Transverse colon (tissue), 4 donors: Measurements from ENCODE around the gene FNIP2. TPM values are rescaled to one million over a fixed set of nuclear protein-coding genes. Genes with fewer than 3 reads are reported as not detected.

Experiments
- DNase-seq: peaks from one replicate; pipeline ENCODE4 v3.0.0-alpha.2; 2019
- H3K27ac ChIP-seq, 4 donors: fragments of 200-600 bp; sonication (generic); 2 replicates each; pipeline ENCODE4 v1.5.1; 2016 to 2018; ENCODE audit warnings: inconsistent platforms in 4 of 4
- H3K27me3 ChIP-seq: fragments of 200-600 bp; sonication (generic); 2 replicates; pipeline ENCODE4 v1.5.1; 2017; ENCODE audit warnings: inconsistent platforms
- H3K36me3 ChIP-seq, 4 donors: fragments of 200-600 bp; sonication (generic); 2 replicates each; pipeline ENCODE4 v1.5.1; 2017 to 2019; ENCODE audit warnings: inconsistent platforms in 4 of 4
- H3K4me1 ChIP-seq, 4 donors: fragments of 200-600 bp; sonication (generic); 2 replicates each; pipeline ENCODE4 v1.5.1; 2017 to 2020; ENCODE audit warnings: inconsistent platforms in 4 of 4
- H3K4me3 ChIP-seq, 4 donors: fragments of 200-600 bp; sonication (generic); 1 replicate in 1 of 4; 2 replicates in 3 of 4; pipeline versions ENCODE4 v1.5.1 to v1.6.1; 2017 to 2019; ENCODE audit warnings: inconsistent platforms in 4 of 4
- H3K9me3 ChIP-seq, 2 donors: fragments of 200-600 bp; sonication (generic); 2 replicates each; pipeline ENCODE4 v1.5.1; 2017 to 2019; ENCODE audit warnings: inconsistent platforms in 2 of 2
- EP300 ChIP-seq: sonication (generic); formaldehyde crosslinking; IDR thresholded peaks from one replicate; pipeline ENCODE4 v1.6.1; 2017; ENCODE audit warnings: antibody characterized with exemption, low read depth
- POLR2A ChIP-seq: fragments of 450-650 bp; IDR thresholded peaks from one replicate; pipeline ENCODE4 v1.6.1; 2016; ENCODE audit warnings: antibody characterized with exemption, mild to moderate bottlenecking, moderate library complexity
- POLR2AphosphoS5 ChIP-seq, 3 donors: sonication (generic); formaldehyde crosslinking; IDR thresholded peaks; one replicate each; pipeline ENCODE4 v1.6.1; 2016; ENCODE audit warnings: antibody characterized with exemption in 3 of 3
- WGBS, 2 donors: methylation state at CpG; one replicate each; pipeline ENCODE4 v1.1.5; 2018; ENCODE audit warnings: low coverage in 1 of 2; 5-methylcytosine and 5-hydroxymethylcytosine counted together
- in situ Hi-C, 4 donors: fragments of 200-750 bp; cut with MboI; loops; one replicate each; pipeline versions ENCODE4 v1.15.0 to v1.15.1; 2017; ENCODE audit warnings: low sequenced_read_pairs in 3 of 4, low pct_ligation_motif_present in 1 of 4, low pct_unique_long_range_greater_than_20kb in 1 of 4
- intact Hi-C: fragments of 100-400 bp; cut with DNase I; formaldehyde crosslinking; loops from one replicate; pipeline ENCODE4 v1.15.1; 2023; ENCODE audit warnings: low total_unique reads
- total RNA-seq, 4 donors: library from RNA; depleted of rRNA; stranded (reverse); fragments of >200 nt; gene quantifications; one replicate each; pipeline ENCODE4 v1.1.0, GENCODE V29; 2016
- TF ChIP-seq, protein P1 (sequence below), 5 experiments: fragments of 200-600 bp in 3 of 5; fragments of 450-650 bp in 2 of 5; sonication (generic) in 3 of 5; IDR thresholded peaks; 1 replicate in 2 of 5; 2 replicates in 3 of 5; pipeline ENCODE4 v1.5.1; 2016 to 2017; ENCODE audit warnings: antibody characterized with exemption in 5 of 5, inconsistent platforms in 3 of 5, mild to moderate bottlenecking in 2 of 5, moderate library complexity in 1 of 5

Gene FNIP2
- total RNA-seq, 4 donors from 2014 or later: 47.2 to 105 (median 64.0) TPM

DNA sequence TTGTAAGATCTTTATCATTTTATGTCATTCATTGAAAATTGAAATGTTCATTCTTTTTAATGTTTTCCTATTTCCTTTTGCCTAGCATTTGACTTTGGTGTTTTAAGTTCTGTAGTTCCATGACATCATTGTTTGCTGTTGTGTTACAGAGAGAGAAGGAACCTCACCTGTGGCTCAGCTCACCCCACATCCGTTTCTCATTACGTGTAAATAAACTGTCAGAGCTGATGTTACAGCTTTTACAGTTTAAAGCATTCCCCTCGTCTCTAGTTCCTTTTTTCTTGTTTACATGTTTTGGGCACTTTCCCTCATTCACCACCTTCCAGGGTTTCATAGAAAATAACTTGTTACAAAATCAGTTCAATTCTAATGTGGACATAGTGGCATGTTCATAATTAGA is 137.2 kb downstream of the FNIP2 start:
- no peaks in the 10 kb centered on the region for H3K36me3 ChIP-seq
- in situ Hi-C loops (no loop called here), intact Hi-C loops (no loop called here)
- no peak overlapping the region for H3K27ac ChIP-seq
- H3K4me3 ChIP-seq: no peak overlapping the region
- TF ChIP-seq POLR2AphosphoS5 (IDR thresholded peaks at IDR 0.05): no peak
- TF ChIP-seq, protein P1, sequence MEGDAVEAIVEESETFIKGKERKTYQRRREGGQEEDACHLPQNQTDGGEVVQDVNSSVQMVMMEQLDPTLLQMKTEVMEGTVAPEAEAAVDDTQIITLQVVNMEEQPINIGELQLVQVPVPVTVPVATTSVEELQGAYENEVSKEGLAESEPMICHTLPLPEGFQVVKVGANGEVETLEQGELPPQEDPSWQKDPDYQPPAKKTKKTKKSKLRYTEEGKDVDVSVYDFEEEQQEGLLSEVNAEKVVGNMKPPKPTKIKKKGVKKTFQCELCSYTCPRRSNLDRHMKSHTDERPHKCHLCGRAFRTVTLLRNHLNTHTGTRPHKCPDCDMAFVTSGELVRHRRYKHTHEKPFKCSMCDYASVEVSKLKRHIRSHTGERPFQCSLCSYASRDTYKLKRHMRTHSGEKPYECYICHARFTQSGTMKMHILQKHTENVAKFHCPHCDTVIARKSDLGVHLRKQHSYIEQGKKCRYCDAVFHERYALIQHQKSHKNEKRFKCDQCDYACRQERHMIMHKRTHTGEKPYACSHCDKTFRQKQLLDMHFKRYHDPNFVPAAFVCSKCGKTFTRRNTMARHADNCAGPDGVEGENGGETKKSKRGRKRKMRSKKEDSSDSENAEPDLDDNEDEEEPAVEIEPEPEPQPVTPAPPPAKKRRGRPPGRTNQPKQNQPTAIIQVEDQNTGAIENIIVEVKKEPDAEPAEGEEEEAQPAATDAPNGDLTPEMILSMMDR (IDR thresholded peaks at IDR 0.05): no peak
- no peak for TF ChIP-seq EP300
- no peak for TF ChIP-seq POLR2A
- H3K9me3 ChIP-seq: no peaks in the 10 kb centered on the region
- 38 to 52% methylated on average over 3 of the region's 3 CpGs for WGBS, 2 donors
- no peaks in the 10 kb centered on the region for H3K27me3 ChIP-seq
- H3K4me1 ChIP-seq: peaks cover 0 to 10% (median 7%) of the 10 kb centered on the region in 4 donors
- no peak for DNase-seq

DNA sequence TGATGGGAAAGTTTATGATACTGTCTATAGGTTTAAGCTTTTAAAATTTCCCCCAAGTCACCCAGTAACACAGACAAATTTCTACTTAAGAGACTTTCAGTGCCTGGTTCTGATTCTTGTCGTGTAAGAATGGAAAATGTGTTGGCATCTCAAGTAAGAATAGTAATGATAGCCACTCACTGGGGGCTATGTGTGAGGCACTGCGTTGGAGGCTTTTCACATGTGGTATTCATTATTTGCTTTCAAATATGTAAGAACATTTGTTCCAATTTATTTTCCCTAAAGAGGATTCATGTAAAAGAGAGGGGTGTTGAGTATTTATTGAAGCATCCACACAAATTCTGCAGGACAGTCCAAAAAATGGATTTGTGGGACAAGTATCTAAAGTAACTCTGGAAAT is 143.6 kb downstream of the FNIP2 start:
- 80 to 85% methylated on average over 2 of the region's 2 CpGs for WGBS, 2 donors
- H3K9me3 ChIP-seq: no peaks in the 10 kb centered on the region
- no peak for DNase-seq
- no peak overlapping the region for H3K27ac ChIP-seq
- no peaks in the 10 kb centered on the region for H3K36me3 ChIP-seq
- no peak overlapping the region for H3K4me3 ChIP-seq
- in situ Hi-C loops (no loop called here), intact Hi-C loops (no loop called here)
- H3K4me1 ChIP-seq: peaks cover 0 to 5% (median 0%) of the 10 kb centered on the region in 4 donors
- TF ChIP-seq, protein P1 (IDR thresholded peaks at IDR 0.05): no peak
- TF ChIP-seq POLR2A (no peak), EP300 (no peak), POLR2AphosphoS5 (IDR thresholded peaks at IDR 0.05) (no peak)
- no peaks in the 10 kb centered on the region for H3K27me3 ChIP-seq

DNA sequence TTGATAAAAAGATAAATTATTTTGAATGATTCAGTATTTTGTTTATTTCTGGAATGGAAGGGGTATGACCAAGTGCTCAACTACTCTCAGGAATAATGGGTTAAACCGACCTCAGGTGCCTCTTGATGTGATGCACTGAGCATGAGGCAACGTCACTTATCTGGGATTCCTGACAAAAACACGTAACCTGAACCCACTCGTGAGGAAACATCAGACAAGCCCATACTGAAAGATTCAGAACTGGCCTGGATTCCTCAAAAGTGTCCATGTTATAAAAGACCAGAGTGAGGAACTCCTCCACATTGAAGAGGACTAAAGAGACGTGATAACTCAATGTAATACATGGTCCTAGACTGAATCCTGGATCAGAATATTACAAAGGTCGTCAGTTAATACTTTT is 144.0 kb downstream of the FNIP2 start:
- intact Hi-C loops (no loop called here), in situ Hi-C loops (no loop called here)
- 79 to 86% methylated on average over 6 of the region's 6 CpGs for WGBS, 2 donors

DNA sequence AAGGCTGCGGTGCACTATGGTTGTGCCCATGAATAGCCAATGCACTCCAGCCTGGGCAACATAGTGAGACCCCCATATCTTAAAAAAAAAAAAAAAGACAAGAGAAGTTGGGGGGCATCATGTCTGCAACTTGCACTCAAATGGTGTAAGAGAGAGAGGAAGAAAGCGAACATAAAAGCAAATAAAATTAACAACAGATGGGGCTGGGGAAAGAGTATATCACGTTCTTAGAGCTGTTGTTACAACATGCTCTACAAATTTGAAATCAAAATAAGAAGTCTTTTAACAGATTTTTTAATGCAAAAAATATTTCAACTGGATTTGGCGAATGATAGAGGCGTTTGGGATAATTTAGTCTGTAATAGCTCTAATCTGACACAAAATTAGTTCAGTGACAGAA is 144.9 kb downstream of the FNIP2 start:
- TF ChIP-seq, protein P1 (IDR thresholded peaks at IDR 0.05): no peak
- TF ChIP-seq POLR2A (no peak), EP300 (no peak), POLR2AphosphoS5 (IDR thresholded peaks at IDR 0.05) (no peak)
- intact Hi-C loops (no loop called here), in situ Hi-C loops (no loop called here)
- H3K36me3 ChIP-seq: no peaks in the 10 kb centered on the region
- peaks cover 0 to 5% (median 0%) of the 10 kb centered on the region in 4 donors for H3K4me1 ChIP-seq
- H3K27ac ChIP-seq: peak overlapping the region in 1 of 4 donors; percentile 18
- WGBS, 2 donors: 67 to 80% methylated on average over 4 to 5 of the region's 5 CpGs
- H3K9me3 ChIP-seq: no peaks in the 10 kb centered on the region
- H3K4me3 ChIP-seq: no peak overlapping the region
- DNase-seq: no peak
- no peaks in the 10 kb centered on the region for H3K27me3 ChIP-seq

More for the DNA sequence above, 144.0 kb downstream of the FNIP2 start:
- H3K27ac ChIP-seq: no peak overlapping the region
- DNase-seq: no peak
- no peaks in the 10 kb centered on the region for H3K27me3 ChIP-seq
- H3K4me3 ChIP-seq: no peak overlapping the region
- H3K4me1 ChIP-seq: peaks cover 0 to 5% (median 0%) of the 10 kb centered on the region in 4 donors
- no peaks in the 10 kb centered on the region for H3K9me3 ChIP-seq
- TF ChIP-seq POLR2AphosphoS5 (IDR thresholded peaks at IDR 0.05) (no peak), POLR2A (no peak), EP300 (no peak)
- TF ChIP-seq, protein P1 (IDR thresholded peaks at IDR 0.05): no peak
- H3K36me3 ChIP-seq: no peaks in the 10 kb centered on the region
